SK-MEL-5 (cell line): ENCODE measurements around the gene KTN1. TPM values are rescaled to one million over a fixed set of nuclear protein-coding genes. Genes with fewer than 3 reads are reported as not detected.

Experiments used
- DNase-seq: peaks from one replicate; pipeline ENCODE4 v3.0.0-alpha.2; 2016; ENCODE audit warnings: low read depth, low spot score
- in situ Hi-C: cut with HindIII; loops from 2 replicates; pipeline ENCODE4 v1.10.0; 2016; ENCODE audit warnings: low sequenced_read_pairs, high pct_unique_total_duplicates, low pct_unique_long_range_greater_than_20kb
- total RNA-seq: library from RNA; depleted of rRNA; stranded (reverse); fragments of >200 nt; shearing (Covaris generic); gene quantifications from 2 replicates; pipeline ENCODE4 v1.2.3, GENCODE V29; 2014

KTN1 gene
- total RNA-seq, 1 experiment from 2014 or later, result 123 TPM

GRCh38 chr14:55571125-55571889 lies 8.7 kb upstream of the KTN1 start:
- no peak for DNase-seq
- in situ Hi-C loops, result no loop called here

- in situ Hi-C loops, result no loop called here
- no peak for DNase-seq
Measured at GRCh38 chr14:55572578-55572977, 7.4 kb upstream of the KTN1 start.

- DNase-seq, result no peak
- in situ Hi-C loops, result no loop called here
Measured at GRCh38 chr14:55574988-55575387, 5.0 kb upstream of the KTN1 start.

- DNase-seq, result no peak
- in situ Hi-C loops, result no loop called here
Measured at GRCh38 chr14:55577229-55577628, 2.8 kb upstream of the KTN1 start.

GRCh38 chr14:55578511-55578910 lies 1.5 kb upstream of the KTN1 start:
- peak; percentile 36 for DNase-seq
- in situ Hi-C loops, result no loop called here

- DNase-seq, result peak; percentile 20
- in situ Hi-C loops, result no loop called here
Measured at GRCh38 chr14:55580470-55581341, 699 bp downstream of the KTN1 start.

GRCh38 chr14:55581342-55581771 lies 1.4 kb downstream of the KTN1 start:
- in situ Hi-C loops, result no loop called here
- no peak for DNase-seq

GRCh38 chr14:55582746-55583145 lies 2.7 kb downstream of the KTN1 start:
- in situ Hi-C loops, result no loop called here
- DNase-seq, result no peak

- DNase-seq, result no peak
- in situ Hi-C loops, result no loop called here
Measured at GRCh38 chr14:55583942-55584468, 4.0 kb downstream of the KTN1 start.

GRCh38 chr14:55585854-55586253 lies 5.8 kb downstream of the KTN1 start:
- in situ Hi-C loops, result no loop called here
- no peak for DNase-seq

GRCh38 chr14:55586411-55586810 lies 6.4 kb downstream of the KTN1 start:
- in situ Hi-C loops, result no loop called here
- no peak for DNase-seq

- in situ Hi-C loops, result no loop called here
- no peak for DNase-seq
Measured at GRCh38 chr14:55587847-55588246, 7.8 kb downstream of the KTN1 start.

- DNase-seq, result peak; percentile 14
- in situ Hi-C loops, result no loop called here
Measured at GRCh38 chr14:55588259-55588699, 8.3 kb downstream of the KTN1 start.

- DNase-seq, result no peak
- in situ Hi-C loops, result no loop called here
Measured at GRCh38 chr14:55589171-55589570, 9.2 kb downstream of the KTN1 start.

- DNase-seq, result no peak
- in situ Hi-C loops, result no loop called here
Measured at GRCh38 chr14:55592436-55592835, 12.4 kb downstream of the KTN1 start.

- no peak for DNase-seq
- in situ Hi-C loops, result no loop called here
Measured at GRCh38 chr14:55593698-55594097, 13.7 kb downstream of the KTN1 start.

- in situ Hi-C loops, result no loop called here
- DNase-seq, result peak; percentile 67
Measured at GRCh38 chr14:55599250-55599879, 19.4 kb downstream of the KTN1 start.
